CD14-positive monocyte (primary cell): Measurements from ENCODE around the gene ATP10D. TPM values are rescaled to one million over a fixed set of nuclear protein-coding genes. Genes with fewer than 3 reads are reported as not detected.

ENCODE experiments used
- DNase-seq, 3 donors: peaks; one replicate each; pipeline ENCODE4 v3.0.0-alpha.2; 2011 to 2022
- H2AFZ ChIP-seq: 2 replicates; pipeline ENCODE4 v1.6.0; 2012; ENCODE audit warnings: mild to moderate bottlenecking, low read depth, low read length, inconsistent platforms; ENCODE audit not compliant: insufficient read depth, poor library complexity, severe bottlenecking
- H3K27ac ChIP-seq, 2 donors: 1 replicate in 1 of 2; 2 replicates in 1 of 2; pipeline ENCODE4 v1.5.1; 2012 to 2013; ENCODE audit warnings: low read length in 2 of 2, control low read depth in 1 of 2, inconsistent platforms in 1 of 2, low read depth in 1 of 2, mild to moderate bottlenecking in 1 of 2
- H3K27me3 ChIP-seq, 2 donors: one replicate each; pipeline versions ENCODE4 v1.6.0 to v1.6.1; 2011 to 2013; ENCODE audit warnings: low read length in 2 of 2; ENCODE audit not compliant: control insufficient read depth in 2 of 2, insufficient read depth in 2 of 2
- H3K36me3 ChIP-seq, 2 donors: replicated peaks in 1 of 2; 1 replicate in 1 of 2; 2 replicates in 1 of 2; pipeline versions ENCODE4 v1.5.1 to v1.6.1; 2012 to 2013; ENCODE audit warnings: low read length in 2 of 2, control low read depth in 1 of 2, inconsistent platforms in 1 of 2, mild to moderate bottlenecking in 1 of 2; ENCODE audit not compliant: insufficient read depth in 2 of 2, control insufficient read depth in 1 of 2
- H3K4me1 ChIP-seq, 2 donors: 1 replicate in 1 of 2; 2 replicates in 1 of 2; pipeline versions ENCODE4 v1.5.1 to v1.6.1; 2012 to 2013; ENCODE audit warnings: low read length in 2 of 2, control low read depth in 1 of 2, inconsistent platforms in 1 of 2, mild to moderate bottlenecking in 1 of 2, moderate library complexity in 1 of 2; ENCODE audit not compliant: insufficient read depth in 2 of 2, control insufficient read depth in 1 of 2
- H3K4me2 ChIP-seq: replicated peaks from 2 replicates; pipeline ENCODE3; 2012; ENCODE audit warnings: low read length, moderate library complexity, mild to moderate bottlenecking; ENCODE audit not compliant: poor library complexity, severe bottlenecking; ENCODE audit errors: extremely low read depth
- H3K4me3 ChIP-seq, 3 experiments: fragments of 200-600 bp in 1 of 3; sonication (generic) in 1 of 3; replicated peaks in 1 of 3; 1 replicate in 2 of 3; 2 replicates in 1 of 3; pipeline ENCODE4 v1.5.1; 2011 to 2013; ENCODE audit warnings: low read length in 3 of 3, mild to moderate bottlenecking in 3 of 3, control low read depth in 2 of 3, low read depth in 2 of 3, inconsistent platforms in 1 of 3, moderate library complexity in 1 of 3
- H3K79me2 ChIP-seq: 2 replicates; pipeline ENCODE4 v1.6.0; 2012; ENCODE audit warnings: mild to moderate bottlenecking, control low read depth, inconsistent platforms, low read length, moderate library complexity; ENCODE audit not compliant: insufficient read depth
- H3K9ac ChIP-seq: 2 replicates; pipeline ENCODE4 v1.6.0; 2017; ENCODE audit warnings: low read length, mild to moderate bottlenecking; ENCODE audit not compliant: insufficient read depth, poor library complexity, severe bottlenecking
- H3K9me3 ChIP-seq, 2 donors: replicated peaks in 1 of 2; 1 replicate in 1 of 2; 2 replicates in 1 of 2; pipeline versions ENCODE4 v1.5.1 to v1.6.1; 2012 to 2013; ENCODE audit warnings: low read length in 2 of 2, control low read depth in 1 of 2; ENCODE audit not compliant: control insufficient read depth in 1 of 2, insufficient read depth in 1 of 2
- H4K20me1 ChIP-seq: 2 replicates; pipeline ENCODE4 v1.6.0; 2012; ENCODE audit warnings: mild to moderate bottlenecking, low read length, control low read depth, moderate library complexity; ENCODE audit not compliant: insufficient read depth
- H3K27ac Mint-ChIP-seq, 7 donors: one replicate each; pipeline ENCODE4 v1.8.0; 2020; ENCODE audit warnings: mild to moderate bottlenecking in 7 of 7, mixed read lengths in 7 of 7, moderate library complexity in 6 of 7, inconsistent platforms in 2 of 7
- H3K27me3 Mint-ChIP-seq, 3 donors: one replicate each; pipeline ENCODE4 v1.8.0; 2021 to 2022; ENCODE audit warnings: low read depth in 3 of 3, mild to moderate bottlenecking in 3 of 3, mixed read lengths in 3 of 3, moderate library complexity in 3 of 3, inconsistent platforms in 1 of 3
- H3K36me3 Mint-ChIP-seq, 2 donors: one replicate each; pipeline ENCODE4 v1.8.0; 2020; ENCODE audit warnings: mixed read lengths in 2 of 2, inconsistent platforms in 1 of 2, mild to moderate bottlenecking in 1 of 2
- H3K4me1 Mint-ChIP-seq: one replicate; pipeline ENCODE4 v1.8.0; 2020; ENCODE audit warnings: mild to moderate bottlenecking, mixed read lengths
- H3K4me3 Mint-ChIP-seq, 2 donors: one replicate each; pipeline ENCODE4 v1.8.0; 2020; ENCODE audit warnings: mild to moderate bottlenecking in 2 of 2, mixed read lengths in 2 of 2, moderate library complexity in 1 of 2
- H3K9me3 Mint-ChIP-seq, 7 donors: one replicate each; pipeline ENCODE4 v1.8.0; 2020 to 2022; ENCODE audit warnings: mixed read lengths in 7 of 7, mild to moderate bottlenecking in 6 of 7, moderate library complexity in 6 of 7, inconsistent platforms in 2 of 7
- CTCF ChIP-seq: fragments of 200-600 bp; IDR thresholded peaks from one replicate; pipeline ENCODE4 v1.8.0; 2022; ENCODE audit warnings: antibody characterized with exemption, mild to moderate bottlenecking
- WGBS: methylation state at CpG from one replicate; pipeline ENCODE4 v1.1.5; 2013; ENCODE audit warnings: missing lambda C conversion rate; ENCODE audit not compliant: insufficient coverage; 5-methylcytosine and 5-hydroxymethylcytosine counted together
- intact Hi-C, 2 donors: fragments of 100-400 bp; cut with micrococcal nuclease; formaldehyde crosslinking; loops; one replicate each; pipeline versions ENCODE4 v1.15.0 to v1.15.1; 2023
- polyA plus RNA-seq, 3 donors: library from polyadenylated mRNA; depleted of rRNA in 1 of 3; unstranded in 2 of 3; stranded (reverse) in 1 of 3; fragments of 300-500 nt in 2 of 3; fragments of >200 nt in 1 of 3; fragmentation: Illumina TruSeq in 2 of 3; gene quantifications; 1 replicate in 2 of 3; 2 replicates in 1 of 3; pipeline ENCODE4 v1.2.3, GENCODE V29; 2012 to 2021

ATP10D gene
- polyA plus RNA-seq, 3 donors = 8.4 to 16.9 (median 14.1) TPM

DNA sequence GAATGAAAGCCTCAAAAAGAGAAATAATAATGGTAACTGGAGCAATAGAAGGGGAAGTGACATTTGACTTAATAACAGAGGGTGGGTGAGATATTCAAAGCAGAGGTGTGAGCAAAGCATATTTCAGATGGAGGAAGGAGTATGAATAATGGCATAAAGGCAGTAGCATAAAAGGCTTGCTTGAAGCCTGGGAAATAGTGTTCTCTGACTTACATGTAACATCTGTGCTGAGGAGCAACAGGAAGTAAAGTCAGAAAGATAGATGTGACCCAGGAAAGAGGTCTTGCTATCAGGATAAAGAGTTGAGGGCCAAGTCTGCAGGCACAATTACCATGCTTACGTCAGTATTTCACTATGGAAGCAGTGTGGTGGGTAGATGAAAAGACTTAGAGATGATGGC, 28.4 kb downstream of the ATP10D start:
- Histone ChIP-seq H3K4me3 (no peak overlapping the region), H3K79me2 (peaks cover 18% of the 10 kb centered on the region), H4K20me1 (no peaks in the 10 kb centered on the region), H2AFZ (no peak overlapping the region), H3K36me3 (peaks cover 29 to 58% of the 10 kb centered on the region in 2 donors), H3K9me3 (no peaks in the 10 kb centered on the region), H3K4me2 (no peak overlapping the region), H3K4me1 (peaks cover 10 to 17% of the 10 kb centered on the region in 2 donors), H3K27me3 (no peaks in the 10 kb centered on the region), H3K27ac (no peak overlapping the region), H3K9ac (no peak overlapping the region)
- H3K9me3 Mint-ChIP-seq = no peaks in the 10 kb centered on the region
- H3K27ac Mint-ChIP-seq = peak overlapping the region in 2 of 7 donors; percentile 16 to 27
- peaks cover 0 to 3% (median 0%) of the 10 kb centered on the region in 3 donors for H3K27me3 Mint-ChIP-seq
- no peak for DNase-seq
- peaks cover 15% of the 10 kb centered on the region for H3K4me1 Mint-ChIP-seq
- no peak for TF ChIP-seq CTCF
- H3K4me3 Mint-ChIP-seq = no peak overlapping the region
- intact Hi-C loops = no loop called here
- peaks cover 37 to 48% of the 10 kb centered on the region in 2 donors for H3K36me3 Mint-ChIP-seq
- 100% methylated on average over 1 of the region's 1 CpG for WGBS

DNA sequence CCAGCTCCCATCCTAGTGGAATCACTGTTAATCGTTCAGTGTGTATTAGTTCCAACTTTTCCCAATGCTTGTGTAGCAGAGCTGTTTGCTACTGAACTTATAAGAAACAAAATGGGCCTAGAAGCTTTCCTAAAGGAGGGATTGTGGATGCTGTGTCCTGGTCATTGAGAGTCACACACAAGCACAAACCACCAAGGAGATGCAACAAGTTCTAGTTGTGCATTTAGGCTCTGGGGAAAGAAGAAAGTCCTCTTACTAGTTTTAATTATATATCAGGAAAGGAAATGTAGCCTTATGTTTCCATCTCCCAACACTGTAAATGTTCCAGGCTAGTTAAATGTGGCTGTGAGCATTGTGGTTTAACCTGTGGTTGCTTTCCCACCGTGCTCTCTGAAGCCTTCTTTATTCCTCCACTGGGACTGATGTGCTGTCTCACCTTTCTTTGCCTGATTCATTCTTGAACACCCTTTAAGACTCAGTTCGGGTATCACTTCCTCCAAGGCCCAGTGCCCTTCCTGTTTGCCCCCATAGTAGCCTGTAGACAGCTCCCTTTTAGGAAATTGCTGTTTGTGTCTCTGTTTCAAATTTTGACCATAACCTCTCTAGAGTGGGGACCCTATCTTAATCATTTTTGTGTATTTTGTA, 34.3 kb downstream of the ATP10D start:
- Mint-ChIP-seq H3K4me1 (peaks cover 9% of the 10 kb centered on the region), H3K36me3 (peaks cover 38 to 62% of the 10 kb centered on the region in 2 donors), H3K27me3 (peaks cover 0 to 2% (median 0%) of the 10 kb centered on the region in 3 donors), H3K4me3 (no peak overlapping the region), H3K27ac (peak overlapping the region in 6 of 7 donors; percentile 0 to 71 (median 60)), H3K9me3 (no peaks in the 10 kb centered on the region)
- H3K27ac ChIP-seq = peak overlapping the region in 1 of 2 donors; percentile 21
- H3K27me3 ChIP-seq = no peaks in the 10 kb centered on the region
- H4K20me1 ChIP-seq = no peaks in the 10 kb centered on the region
- H3K9ac ChIP-seq = no peak overlapping the region
- peaks cover 6 to 10% of the 10 kb centered on the region in 2 donors for H3K4me1 ChIP-seq
- WGBS = no CpG with 5 or more reads among the region's 3 CpGs
- H3K36me3 ChIP-seq = peaks cover 23 to 63% of the 10 kb centered on the region in 2 donors
- no peak overlapping the region for H3K4me2 ChIP-seq
- DNase-seq = peak in 2 of 3 donors; percentile 16 to 28
- no peak overlapping the region for H2AFZ ChIP-seq
- no peaks in the 10 kb centered on the region for H3K79me2 ChIP-seq
- intact Hi-C loops = no loop called here
- no peaks in the 10 kb centered on the region for H3K9me3 ChIP-seq
- H3K4me3 ChIP-seq = no peak overlapping the region
- TF ChIP-seq CTCF = no peak
